PC-9 (cell line): ENCODE measurements around the gene NOLC1. TPM values are rescaled to one million over a fixed set of nuclear protein-coding genes. Genes with fewer than 3 reads are reported as not detected.

ENCODE experiments used
- BruUV-seq: library from RNA; stranded (reverse); fragments of 400-500 nt; replicated peaks from 2 replicates; lab custom pipeline; 2021; lab: Mats Ljungman, UMichigan
- CTCF ChIA-PET: fragments of 300-600 bp; sonication (Branson Sonifier 250); formaldehyde crosslinking; loops from one replicate; lab custom pipeline; 2022; ENCODE audit warnings: antibody characterized with exemption; lab: Charles Lee
- POLR2A ChIA-PET: fragments of 300-600 bp; sonication (Branson Sonifier 250); formaldehyde crosslinking; loops from one replicate; lab custom pipeline; 2022; ENCODE audit warnings: antibody characterized with exemption; ENCODE audit not compliant: unreplicated experiment; lab: Charles Lee
- DNase-seq, 2 experiments: peaks; one replicate each; pipeline versions ENCODE4 v3.0.0 to v3.0.0-alpha.2; 2015 to 2022; ENCODE audit warnings: mixed read lengths in 1 of 2
- H2AFZ ChIP-seq: fragments of 200-600 bp; sonication (generic); 2 replicates; pipeline ENCODE4 v1.8.1; 2017; ENCODE audit warnings: antibody characterized with exemption
- H3F3A ChIP-seq: fragments of 200-600 bp; sonication (generic); 2 replicates; pipeline ENCODE4 v1.8.1; 2017; ENCODE audit warnings: antibody characterized with exemption, mild to moderate bottlenecking, low read depth; ENCODE audit not compliant: insufficient read depth
- H3K27ac ChIP-seq: fragments of 200-600 bp; sonication (generic); 2 replicates; pipeline ENCODE4 v1.6.1; 2016; ENCODE audit warnings: mixed run types
- H3K27me3 ChIP-seq: fragments of 200-600 bp; sonication (generic); 2 replicates; pipeline ENCODE4 v1.6.1; 2016; ENCODE audit warnings: low read depth, mixed run types; ENCODE audit not compliant: insufficient read depth
- H3K36me3 ChIP-seq: fragments of 200-600 bp; sonication (generic); 2 replicates; pipeline ENCODE4 v1.6.1; 2016; ENCODE audit warnings: low read depth, mixed run types
- H3K4me1 ChIP-seq: fragments of 200-600 bp; sonication (generic); replicated peaks from 2 replicates; pipeline ENCODE4 v1.6.1; 2016; ENCODE audit warnings: mixed run types; ENCODE audit not compliant: insufficient read depth
- H3K4me2 ChIP-seq: fragments of 200-600 bp; sonication (generic); 2 replicates; pipeline ENCODE4 v1.6.1; 2017; ENCODE audit warnings: mixed run types
- H3K4me3 ChIP-seq: fragments of 200-600 bp; sonication (generic); 2 replicates; pipeline ENCODE4 v1.6.1; 2016; ENCODE audit warnings: mixed run types
- H3K79me2 ChIP-seq: fragments of 200-600 bp; sonication (generic); 2 replicates; pipeline ENCODE4 v1.6.1; 2017; ENCODE audit warnings: low read depth, mixed run types
- H3K9me2 ChIP-seq: fragments of 200-600 bp; sonication (generic); 2 replicates; pipeline ENCODE4 v1.8.1; 2017; ENCODE audit warnings: mild to moderate bottlenecking; ENCODE audit not compliant: insufficient read depth
- H3K9me3 ChIP-seq: fragments of 200-600 bp; sonication (generic); 2 replicates; pipeline ENCODE4 v1.8.1; 2016; ENCODE audit warnings: low read depth; ENCODE audit not compliant: insufficient read depth
- H4K20me1 ChIP-seq: fragments of 200-600 bp; sonication (generic); 2 replicates; pipeline ENCODE4 v1.8.1; 2017; ENCODE audit not compliant: insufficient read depth
- EZH2 ChIP-seq: fragments of 200-600 bp; sonication (generic); IDR thresholded peaks from 2 replicates; pipeline ENCODE4 v1.8.0; 2017; ENCODE audit warnings: antibody characterized with exemption, low read depth
- intact Hi-C: fragments of 100-400 bp; cut with micrococcal nuclease; formaldehyde crosslinking; loops from one replicate; pipeline ENCODE4 v1.10.0; 2022; ENCODE audit not compliant: unreplicated experiment
- total RNA-seq: library from RNA; stranded (reverse); gene quantifications from 2 replicates; pipeline ENCODE4 v1.2.3, GENCODE V29; 2021
- TF ChIP-seq, protein P1 (sequence below): fragments of 200-600 bp; sonication (generic); conservative IDR thresholded peaks from 2 replicates; pipeline ENCODE4 v1.6.1; 2017; ENCODE audit warnings: mixed run types, antibody characterized with exemption, mild to moderate bottlenecking, moderate library complexity

Gene NOLC1
- total RNA-seq, 1 experiment from 2014 or later: 59.5 TPM

GRCh38 chr10:102109166-102110116 lies 42.7 kb upstream of the NOLC1 start:
- Histone ChIP-seq H3K9me3 (no peaks in the 10 kb centered on the region), H3K4me1 (no peaks in the 10 kb centered on the region), H3K27ac (no peak overlapping the region), H3K4me2 (no peak overlapping the region), H3K27me3 (no peaks in the 10 kb centered on the region), H2AFZ (no peak overlapping the region), H3K9me2 (no peaks in the 10 kb centered on the region), H3K36me3 (no peaks in the 10 kb centered on the region), H3F3A (no peaks in the 10 kb centered on the region), H4K20me1 (no peaks in the 10 kb centered on the region; the same call in 1 of the 2 replicates), H3K79me2 (peaks cover 13% of the 10 kb centered on the region), H3K4me3 (no peak overlapping the region)
- TF ChIP-seq EZH2: no peak
- TF ChIP-seq, protein P1, sequence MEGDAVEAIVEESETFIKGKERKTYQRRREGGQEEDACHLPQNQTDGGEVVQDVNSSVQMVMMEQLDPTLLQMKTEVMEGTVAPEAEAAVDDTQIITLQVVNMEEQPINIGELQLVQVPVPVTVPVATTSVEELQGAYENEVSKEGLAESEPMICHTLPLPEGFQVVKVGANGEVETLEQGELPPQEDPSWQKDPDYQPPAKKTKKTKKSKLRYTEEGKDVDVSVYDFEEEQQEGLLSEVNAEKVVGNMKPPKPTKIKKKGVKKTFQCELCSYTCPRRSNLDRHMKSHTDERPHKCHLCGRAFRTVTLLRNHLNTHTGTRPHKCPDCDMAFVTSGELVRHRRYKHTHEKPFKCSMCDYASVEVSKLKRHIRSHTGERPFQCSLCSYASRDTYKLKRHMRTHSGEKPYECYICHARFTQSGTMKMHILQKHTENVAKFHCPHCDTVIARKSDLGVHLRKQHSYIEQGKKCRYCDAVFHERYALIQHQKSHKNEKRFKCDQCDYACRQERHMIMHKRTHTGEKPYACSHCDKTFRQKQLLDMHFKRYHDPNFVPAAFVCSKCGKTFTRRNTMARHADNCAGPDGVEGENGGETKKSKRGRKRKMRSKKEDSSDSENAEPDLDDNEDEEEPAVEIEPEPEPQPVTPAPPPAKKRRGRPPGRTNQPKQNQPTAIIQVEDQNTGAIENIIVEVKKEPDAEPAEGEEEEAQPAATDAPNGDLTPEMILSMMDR: no peak
- DNase-seq: no peak
- ChIA-PET CTCF (interaction anchor here (0.5 kb wide), 1 partner anchor 19 kb away, joined by 3 read pairs; no protein-coding TSS in a partner anchor), POLR2A (no interaction called here)
- intact Hi-C loops: no loop called here
- BruUV-seq: no TSS peak

- ChIA-PET CTCF (no interaction called here), POLR2A (no interaction called here)
- TF ChIP-seq EZH2: no peak
- TF ChIP-seq, protein P1: no peak
- H3K36me3 ChIP-seq: no peaks in the 10 kb centered on the region
- intact Hi-C loops: no loop called here
- H3K9me3 ChIP-seq: no peaks in the 10 kb centered on the region
- H3K4me2 ChIP-seq: no peak overlapping the region
- no peaks in the 10 kb centered on the region for H3F3A ChIP-seq
- H3K27me3 ChIP-seq: no peaks in the 10 kb centered on the region
- H3K4me1 ChIP-seq: no peaks in the 10 kb centered on the region; the same call in 1 of the 2 replicates
- no peak for DNase-seq
- no peak overlapping the region for H3K4me3 ChIP-seq
- H4K20me1 ChIP-seq: no peaks in the 10 kb centered on the region; the same call in 1 of the 2 replicates
- no peak overlapping the region for H3K27ac ChIP-seq
- no TSS peak for BruUV-seq
- peaks cover 13% of the 10 kb centered on the region for H3K79me2 ChIP-seq
- H3K9me2 ChIP-seq: no peaks in the 10 kb centered on the region
- no peak overlapping the region for H2AFZ ChIP-seq
Measured at GRCh38 chr10:102111276-102111675, 40.9 kb upstream of the NOLC1 start.

- TF ChIP-seq EZH2: no peak
- TF ChIP-seq, protein P1: no peak; the same call in 1 of the 2 replicates
- no peak overlapping the region for H3K4me3 ChIP-seq
- H4K20me1 ChIP-seq: no peaks in the 10 kb centered on the region; the same call in 1 of the 2 replicates
Measured at GRCh38 chr10:102112210-102112817, 39.9 kb upstream of the NOLC1 start.

More at GRCh38 chr10:102112210-102112817, 39.9 kb upstream of the NOLC1 start:
- H3F3A ChIP-seq: no peaks in the 10 kb centered on the region
- ChIA-PET POLR2A (interaction anchor here (0.5 kb wide), 1 partner anchor 19 kb away, joined by 11 read pairs; no protein-coding TSS in a partner anchor), CTCF (no interaction called here)
- intact Hi-C loops: no loop called here
- H3K79me2 ChIP-seq: peaks cover 13% of the 10 kb centered on the region
- no peaks in the 10 kb centered on the region; the same call in 1 of the 2 replicates for H3K4me1 ChIP-seq
- H3K27ac ChIP-seq: no peak overlapping the region
- no peak overlapping the region for H2AFZ ChIP-seq
- BruUV-seq: no TSS peak
- no peaks in the 10 kb centered on the region for H3K27me3 ChIP-seq
- no peak for DNase-seq
- H3K4me2 ChIP-seq: no peak overlapping the region
- no peaks in the 10 kb centered on the region for H3K9me3 ChIP-seq
- H3K36me3 ChIP-seq: no peaks in the 10 kb centered on the region
- no peaks in the 10 kb centered on the region for H3K9me2 ChIP-seq
